Measurements from ENCODE around the gene OVAAL.

OVAAL gene

GRCh38 chr1:180609643-180610555 is 51.1 kb downstream of the OVAAL start:
- ATAC-seq, result no peak
- no peak for TF ChIP-seq ZFP3 (CRISPR knock-in tag; IDR thresholded peaks at IDR 0.05)
- TF ChIP-seq GLIS3 (CRISPR knock-in tag; IDR thresholded peaks at IDR 0.05), result no peak
- TF ChIP-seq POU6F1 (CRISPR knock-in tag; IDR thresholded peaks at IDR 0.05; ENCODE audit: borderline replicate concordance, low read depth), result no peak
- TF ChIP-seq CSRNP3 (CRISPR knock-in tag; IDR thresholded peaks at IDR 0.05), result no peak
- no peak for TF ChIP-seq TSHZ2 (CRISPR knock-in tag; IDR thresholded peaks at IDR 0.05)
- no peak for TF ChIP-seq ZFP30 (CRISPR knock-in tag; IDR thresholded peaks at IDR 0.05)
- TF ChIP-seq OSR1 (CRISPR knock-in tag; IDR thresholded peaks at IDR 0.05), result no peak
- TF ChIP-seq ISL1 (CRISPR knock-in tag; IDR thresholded peaks at IDR 0.05), result no peak
- no peak for TF ChIP-seq ZNF70 (CRISPR knock-in tag; IDR thresholded peaks at IDR 0.05)

- ATAC-seq, result no peak
- TF ChIP-seq TCF4 (CRISPR knock-in tag; IDR thresholded peaks at IDR 0.05; ENCODE audit: borderline replicate concordance) (no peak), ZNF8 (CRISPR knock-in tag; IDR thresholded peaks at IDR 0.05) (no peak), GLIS3 (CRISPR knock-in tag; IDR thresholded peaks at IDR 0.05) (no peak), ZFP3 (CRISPR knock-in tag; IDR thresholded peaks at IDR 0.05) (no peak), CSRNP3 (CRISPR knock-in tag; IDR thresholded peaks at IDR 0.05) (no peak), ZC3H10 (CRISPR knock-in tag; IDR thresholded peaks at IDR 0.05) (no peak), RARB (CRISPR knock-in tag; IDR thresholded peaks at IDR 0.05) (no peak), CREB5 (CRISPR knock-in tag; IDR thresholded peaks at IDR 0.05; ENCODE audit: low read depth) (no peak), SNAI2 (CRISPR knock-in tag; IDR thresholded peaks at IDR 0.05) (no peak), ISL1 (CRISPR knock-in tag; IDR thresholded peaks at IDR 0.05) (no peak), TSHZ2 (CRISPR knock-in tag; IDR thresholded peaks at IDR 0.05) (no peak), ARNTL (CRISPR knock-in tag; IDR thresholded peaks at IDR 0.05; ENCODE audit: borderline replicate concordance, low read depth) (no peak)
Measured at GRCh38 chr1:180610556-180611015, 51.8 kb downstream of the OVAAL start.

All from SK-N-SH treated with all-trans-retinoic acid at 6 μM for 48 hours (cell line).